Measurements from ENCODE around the gene TNS1. TPM values are rescaled to one million over a fixed set of nuclear protein-coding genes. Genes with fewer than 3 reads are reported as not detected.

Gene TNS1
- total RNA-seq, 1 experiment from 2014 or later: 1.5 TPM

GRCh38 chr2:217922101-217923006, 80.4 kb downstream of the TNS1 start:
- Histone ChIP-seq H4K20me1 (ENCODE audit: low read length) (no peaks in the 10 kb centered on the region), H3K9ac (ENCODE audit: low read length) (no peak overlapping the region), H3K27me3 (ENCODE audit: low read length) (peaks cover 79% of the 10 kb centered on the region), H3K27ac (ENCODE audit: low read length) (no peak overlapping the region), H2AFZ (ENCODE audit: low read length) (no peak overlapping the region), H3K36me3 (ENCODE audit: low read depth, low read length) (no peaks in the 10 kb centered on the region), H3K9me2 (replicated peaks; ENCODE audit: low read length) (no peaks in the 10 kb centered on the region), H3K79me2 (ENCODE audit: low read length) (no peaks in the 10 kb centered on the region), H3K4me1 (ENCODE audit: insufficient read depth, low read length) (no peaks in the 10 kb centered on the region), H3K9me3 (ENCODE audit: low read length) (no peaks in the 10 kb centered on the region), H3K4me2 (ENCODE audit: low read length) (no peak overlapping the region), H3K4me3 (ENCODE audit: low read length) (no peak overlapping the region), H3F3A (ENCODE audit: low read length, unreplicated experiment) (no peaks in the 10 kb centered on the region)
- ChIA-PET CTCF (no interaction called here), POLR2A (ENCODE audit: unreplicated experiment) (no interaction called here)
- no peak for ATAC-seq
- intact Hi-C loops (cut with micrococcal nuclease): no loop called here
- no TSS peak for BruUV-seq (replicated peaks)
- DNase-seq: no peak
- TF ChIP-seq EZH2 (IDR thresholded peaks at IDR 0.05; ENCODE audit: low read length, unreplicated experiment) (no peak), EZH2phosphoT487 (IDR thresholded peaks at IDR 0.05; ENCODE audit: borderline replicate concordance, low read length) (no peak)
- TF ChIP-seq, protein P1, sequence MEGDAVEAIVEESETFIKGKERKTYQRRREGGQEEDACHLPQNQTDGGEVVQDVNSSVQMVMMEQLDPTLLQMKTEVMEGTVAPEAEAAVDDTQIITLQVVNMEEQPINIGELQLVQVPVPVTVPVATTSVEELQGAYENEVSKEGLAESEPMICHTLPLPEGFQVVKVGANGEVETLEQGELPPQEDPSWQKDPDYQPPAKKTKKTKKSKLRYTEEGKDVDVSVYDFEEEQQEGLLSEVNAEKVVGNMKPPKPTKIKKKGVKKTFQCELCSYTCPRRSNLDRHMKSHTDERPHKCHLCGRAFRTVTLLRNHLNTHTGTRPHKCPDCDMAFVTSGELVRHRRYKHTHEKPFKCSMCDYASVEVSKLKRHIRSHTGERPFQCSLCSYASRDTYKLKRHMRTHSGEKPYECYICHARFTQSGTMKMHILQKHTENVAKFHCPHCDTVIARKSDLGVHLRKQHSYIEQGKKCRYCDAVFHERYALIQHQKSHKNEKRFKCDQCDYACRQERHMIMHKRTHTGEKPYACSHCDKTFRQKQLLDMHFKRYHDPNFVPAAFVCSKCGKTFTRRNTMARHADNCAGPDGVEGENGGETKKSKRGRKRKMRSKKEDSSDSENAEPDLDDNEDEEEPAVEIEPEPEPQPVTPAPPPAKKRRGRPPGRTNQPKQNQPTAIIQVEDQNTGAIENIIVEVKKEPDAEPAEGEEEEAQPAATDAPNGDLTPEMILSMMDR (conservative IDR thresholded peaks at IDR 0.05; ENCODE audit: low read depth, low read length): no peak

DNA sequence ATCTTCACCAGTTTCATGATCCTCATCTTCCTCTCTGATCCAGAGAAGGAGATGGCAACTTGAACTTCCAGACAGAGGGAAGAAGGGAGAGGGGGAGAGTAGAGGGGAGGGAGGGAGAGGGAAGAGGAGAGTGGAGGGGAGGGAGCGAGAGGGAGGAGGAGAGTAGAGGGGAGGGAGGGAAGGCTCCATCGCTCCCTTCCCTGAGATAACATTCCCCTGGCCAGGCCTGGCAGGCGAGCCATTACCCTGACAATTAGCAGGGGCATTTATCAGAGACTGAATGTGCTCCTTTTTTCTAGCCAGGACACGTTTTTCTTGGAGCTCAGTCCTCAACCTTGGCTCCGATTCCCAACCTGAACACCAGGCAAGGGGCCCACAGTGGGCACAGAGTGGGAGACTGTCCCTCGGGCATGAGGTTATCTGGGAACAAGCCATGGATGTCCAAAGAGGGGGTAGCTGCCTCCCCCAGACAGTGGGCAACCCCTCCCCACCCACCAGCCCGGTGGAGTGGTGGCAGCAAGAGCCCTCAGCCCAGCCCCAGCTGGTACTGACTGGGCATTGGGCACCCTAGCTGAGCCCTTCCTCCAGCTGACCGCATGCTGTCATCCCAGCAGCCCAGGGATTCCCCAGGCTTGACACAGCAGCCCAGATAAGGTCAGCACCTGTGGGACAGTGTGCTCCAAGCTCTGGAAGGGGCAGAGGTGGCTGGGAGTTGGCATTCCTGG, 81.8 kb downstream of the TNS1 start:
- Histone ChIP-seq H3K27ac (ENCODE audit: low read length) (no peak overlapping the region), H3K4me1 (ENCODE audit: insufficient read depth, low read length) (no peaks in the 10 kb centered on the region), H2AFZ (ENCODE audit: low read length) (no peak overlapping the region), H3K9me2 (replicated peaks; ENCODE audit: low read length) (no peaks in the 10 kb centered on the region), H3F3A (ENCODE audit: low read length, unreplicated experiment) (no peaks in the 10 kb centered on the region), H3K27me3 (ENCODE audit: low read length) (peaks cover 80% of the 10 kb centered on the region), H3K9ac (ENCODE audit: low read length) (no peak overlapping the region), H3K4me2 (ENCODE audit: low read length) (no peak overlapping the region), H3K79me2 (ENCODE audit: low read length) (no peaks in the 10 kb centered on the region), H4K20me1 (ENCODE audit: low read length) (no peaks in the 10 kb centered on the region), H3K4me3 (ENCODE audit: low read length) (no peak overlapping the region), H3K36me3 (ENCODE audit: low read depth, low read length) (no peaks in the 10 kb centered on the region), H3K9me3 (ENCODE audit: low read length) (no peaks in the 10 kb centered on the region)
- no peak for ATAC-seq
- POLR2A ChIA-PET (ENCODE audit: unreplicated experiment): no interaction called here
- TF ChIP-seq EZH2phosphoT487 (IDR thresholded peaks at IDR 0.05; ENCODE audit: borderline replicate concordance, low read length): no peak
- no peak for TF ChIP-seq EZH2 (IDR thresholded peaks at IDR 0.05; ENCODE audit: low read length, unreplicated experiment)
- TF ChIP-seq, protein P1 (conservative IDR thresholded peaks at IDR 0.05; ENCODE audit: low read depth, low read length): no peak
- intact Hi-C loops (cut with micrococcal nuclease): no loop called here
- CTCF ChIA-PET: no interaction called here
- no peak for DNase-seq
- BruUV-seq (replicated peaks): no TSS peak
